ENCODE measurements around the gene SF3B1. TPM values are rescaled to one million over a fixed set of nuclear protein-coding genes. Genes with fewer than 3 reads are reported as not detected.
"Not testable (repeated sequence)": the region's sequence is repeated elsewhere in the genome, so short reads cannot be mapped to it uniquely, and the experiment has no call there.

Gene SF3B1
- total RNA-seq, 1 donor from 2014 or later: 285 TPM

GRCh38 chr2:197433780-197434438 is 919 bp downstream of the SF3B1 start:
- peak; percentile 10 for DNase-seq (ENCODE audit: low read depth)

- not testable (repeated sequence) for DNase-seq (ENCODE audit: low read depth)
Measured at GRCh38 chr2:197432527-197432926, 2.3 kb downstream of the SF3B1 start.

GRCh38 chr2:197431858-197432257 is 3.0 kb downstream of the SF3B1 start:
- DNase-seq (ENCODE audit: low read depth): no peak

GRCh38 chr2:197427986-197428385 is 6.8 kb downstream of the SF3B1 start:
- DNase-seq (ENCODE audit: low read depth): no peak

DNA sequence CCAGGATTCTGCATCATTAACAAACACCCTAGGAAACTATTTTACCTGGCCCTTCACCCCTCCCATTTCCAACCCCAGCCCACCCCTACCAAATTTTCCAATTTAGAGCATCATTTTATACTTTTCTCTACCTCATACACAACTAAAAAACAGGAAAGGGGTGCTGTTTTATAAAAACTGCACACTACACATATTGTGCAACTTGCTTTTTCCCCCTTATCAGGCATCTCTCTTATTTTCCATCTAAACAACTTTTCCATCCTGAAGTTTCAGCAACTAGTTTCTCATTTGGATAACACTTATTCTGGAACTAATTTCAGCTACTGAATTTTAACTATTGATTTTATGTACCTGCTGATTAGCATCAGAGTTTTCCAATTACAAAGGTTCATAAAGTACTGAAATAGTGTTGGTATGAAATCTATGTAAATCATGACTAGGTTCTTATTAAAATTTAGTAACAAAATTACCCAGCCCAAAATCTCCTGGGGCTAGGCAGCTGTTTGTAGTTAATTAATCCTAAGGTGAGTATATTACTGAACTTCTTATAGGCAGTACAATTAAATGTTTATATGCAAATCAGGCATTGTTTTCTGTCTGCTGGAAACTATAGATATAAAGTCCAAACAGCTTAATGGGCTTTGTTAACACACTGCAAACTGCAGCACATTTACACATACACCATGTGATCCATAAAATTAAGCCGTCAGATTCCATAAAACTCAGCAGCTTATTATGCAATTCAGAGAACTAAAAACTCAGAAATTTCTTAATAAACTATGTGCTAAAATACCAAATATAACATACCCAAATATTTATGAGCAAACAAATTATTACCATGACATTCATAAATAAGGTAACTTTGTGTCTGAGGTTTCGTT is 7.9 kb downstream of the SF3B1 start:
- no peak for DNase-seq (ENCODE audit: low read depth)

GRCh38 chr2:197425550-197425949 is 9.3 kb downstream of the SF3B1 start:
- no peak for DNase-seq (ENCODE audit: low read depth)

DNA sequence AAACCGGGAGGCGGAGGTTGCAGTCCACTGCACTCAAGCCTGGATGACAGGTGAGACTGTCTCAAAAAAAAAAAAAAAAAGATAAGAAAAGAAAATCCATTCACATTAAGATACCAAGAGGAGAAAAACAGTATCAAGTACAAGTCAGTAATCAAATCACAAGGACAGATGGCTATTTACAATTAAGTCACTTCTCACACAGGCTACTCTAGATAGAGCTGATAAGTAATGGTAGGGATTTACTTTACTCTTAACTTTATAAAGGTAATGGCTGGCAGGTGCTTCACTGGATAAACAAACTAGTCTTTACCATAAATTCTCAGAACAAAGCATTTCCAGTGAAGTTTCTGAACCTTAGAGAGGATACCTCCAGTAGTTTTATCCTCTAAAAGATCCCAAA is 11.5 kb downstream of the SF3B1 start:
- no peak for DNase-seq (ENCODE audit: low read depth)

DNA sequence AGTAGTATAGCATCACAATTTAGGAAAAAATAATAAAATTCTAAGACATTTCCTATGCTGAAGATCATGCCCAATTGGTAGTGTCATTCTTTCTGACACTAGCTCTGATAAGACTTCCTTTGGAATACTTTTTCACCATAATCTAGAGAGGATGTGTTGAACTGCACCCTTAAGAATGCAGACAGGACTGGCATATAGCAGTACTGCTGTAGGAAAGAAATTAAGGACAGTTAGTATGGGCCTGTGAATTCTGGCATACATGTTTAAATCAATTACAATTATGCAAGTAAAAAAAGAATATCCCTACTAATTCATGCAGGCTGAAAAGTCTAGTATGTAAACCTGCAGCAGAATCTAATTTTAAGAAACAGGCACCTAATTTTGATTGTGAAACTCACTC is 15.4 kb downstream of the SF3B1 start:
- no peak for DNase-seq (ENCODE audit: low read depth)

GRCh38 chr2:197416268-197416667 is 18.6 kb downstream of the SF3B1 start:
- DNase-seq (ENCODE audit: low read depth): no peak

- no peak for DNase-seq (ENCODE audit: low read depth)
Measured at GRCh38 chr2:197414515-197414914, 20.3 kb downstream of the SF3B1 start.

GRCh38 chr2:197414039-197414438 is 20.8 kb downstream of the SF3B1 start:
- no peak for DNase-seq (ENCODE audit: low read depth)

GRCh38 chr2:197405582-197405981 is 29.2 kb downstream of the SF3B1 start:
- no peak for DNase-seq (ENCODE audit: low read depth)

DNA sequence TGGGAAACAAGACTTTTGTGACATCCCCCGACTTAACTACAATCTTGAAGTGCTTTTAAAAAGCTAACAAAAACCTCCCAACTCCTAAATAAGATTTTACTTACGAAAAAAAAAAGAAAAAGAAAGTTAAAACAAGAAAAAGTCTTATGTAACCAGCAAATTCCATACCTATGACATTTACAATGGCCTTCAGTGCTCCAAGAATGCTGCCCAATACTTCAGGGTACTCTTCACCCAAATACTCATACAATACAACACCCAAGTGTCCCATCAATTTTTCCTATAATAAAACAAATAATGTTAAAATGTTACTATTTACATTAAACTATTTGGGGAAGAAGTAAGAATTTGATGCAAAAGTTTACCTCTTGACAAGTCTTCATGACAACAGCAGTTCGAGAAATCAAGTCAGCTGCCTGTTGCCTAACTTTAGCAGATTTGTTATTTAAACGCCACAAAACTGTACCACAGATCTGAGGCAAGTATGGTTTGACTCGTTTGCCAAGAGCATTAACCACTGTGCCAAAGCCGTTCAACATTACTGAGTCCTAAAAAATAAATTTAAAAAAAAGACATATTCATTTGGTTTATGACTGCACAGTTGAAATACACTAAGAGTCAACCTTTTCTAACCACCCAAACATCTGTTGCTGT is 34.8 kb downstream of the SF3B1 start:
- no peak for DNase-seq (ENCODE audit: low read depth)

GRCh38 chr2:197398913-197399312 is 35.9 kb downstream of the SF3B1 start:
- no peak for DNase-seq (ENCODE audit: low read depth)

DNA sequence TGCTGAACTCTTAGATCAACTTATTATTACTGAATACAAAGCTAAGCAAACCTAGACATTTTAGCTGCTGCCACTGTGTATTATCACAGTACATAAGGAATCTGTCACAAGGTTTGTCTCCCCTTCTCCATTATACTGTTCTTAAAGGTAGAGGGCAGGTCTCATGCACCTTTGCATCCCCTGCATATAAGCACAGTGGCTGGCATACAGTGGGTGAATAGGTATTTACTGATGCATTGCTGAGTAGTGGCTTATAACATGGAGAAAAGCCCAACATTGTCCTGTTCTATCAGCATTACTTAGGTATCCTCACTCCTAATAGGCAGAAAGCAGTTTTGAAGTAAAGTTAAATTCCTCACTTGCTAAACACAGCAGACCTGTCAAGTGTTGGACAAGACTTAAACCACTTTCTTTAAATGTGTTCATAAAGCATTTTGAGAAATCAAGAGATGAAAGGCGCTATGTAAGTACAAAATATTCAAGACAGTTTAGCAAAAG is 43.6 kb downstream of the SF3B1 start:
- DNase-seq (ENCODE audit: low read depth): no peak

GRCh38 chr2:197388866-197389587 is 45.8 kb downstream of the SF3B1 start:
- no peak for DNase-seq (ENCODE audit: low read depth)

DNA sequence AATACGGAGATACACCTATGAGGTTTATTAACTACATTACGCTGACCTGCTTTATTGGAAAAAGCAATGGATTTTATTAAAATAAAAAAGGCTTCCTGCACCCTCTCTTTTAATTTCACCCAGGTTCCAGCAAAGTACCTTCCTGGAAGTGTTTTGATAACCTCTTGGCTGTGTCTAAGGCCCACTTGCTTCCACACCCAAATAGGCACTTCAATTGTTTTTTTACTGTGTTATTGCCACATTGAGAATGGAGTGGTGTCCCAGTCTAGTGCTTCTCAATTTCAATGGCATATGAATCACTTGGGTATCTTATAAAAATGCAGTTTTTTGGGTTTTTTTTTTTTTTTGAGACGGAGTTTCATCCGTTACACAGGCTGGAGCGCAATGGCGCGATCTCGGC is 47.6 kb downstream of the SF3B1 start:
- no peak for DNase-seq (ENCODE audit: low read depth)

GRCh38 chr2:197386242-197386641 is 48.6 kb downstream of the SF3B1 start:
- DNase-seq (ENCODE audit: low read depth): no peak

- DNase-seq (ENCODE audit: low read depth): no peak
Measured at GRCh38 chr2:197383825-197384224, 51.0 kb downstream of the SF3B1 start.

- no peak for DNase-seq (ENCODE audit: low read depth)
Measured at GRCh38 chr2:197381641-197382040, 53.2 kb downstream of the SF3B1 start.

GRCh38 chr2:197379918-197380309 is 54.9 kb downstream of the SF3B1 start:
- DNase-seq (ENCODE audit: low read depth): not testable (repeated sequence)

Measured in myocyte (in vitro differentiated cells).